DOHH2 (cell line): Measurements from ENCODE around the gene RNF2.

Source experiments
- H3F3A ChIP-seq: fragments of 200-600 bp; sonication (generic), shearing (Covaris generic); 2 replicates; pipeline ENCODE4 v1.6.0; 2016; ENCODE audit warnings: antibody characterized with exemption, mild to moderate bottlenecking; ENCODE audit not compliant: control insufficient read depth, insufficient read depth
- H3K27ac ChIP-seq: fragments of 200-600 bp; sonication (generic); 2 replicates; pipeline ENCODE4 v1.5.1; 2014; ENCODE audit warnings: low read depth, mild to moderate bottlenecking, low read length, moderate library complexity
- H3K27me3 ChIP-seq: fragments of 200-600 bp; sonication (generic); 2 replicates; pipeline ENCODE4 v1.6.1; 2014; ENCODE audit warnings: mild to moderate bottlenecking, low read length, mixed read lengths; ENCODE audit not compliant: control insufficient read depth
- H3K36me3 ChIP-seq: fragments of 200-600 bp; sonication (generic); 2 replicates; pipeline ENCODE4 v1.6.1; 2014; ENCODE audit warnings: mild to moderate bottlenecking, low read length, moderate library complexity, mixed read lengths; ENCODE audit not compliant: control insufficient read depth
- H3K4me1 ChIP-seq: fragments of 200-600 bp; sonication (generic); 2 replicates; pipeline ENCODE4 v1.6.1; 2014; ENCODE audit warnings: mild to moderate bottlenecking, low read length, mixed read lengths; ENCODE audit not compliant: control insufficient read depth
- H3K4me2 ChIP-seq: fragments of 200-600 bp; sonication (generic); 2 replicates; pipeline ENCODE4 v1.6.0; 2014; ENCODE audit warnings: mild to moderate bottlenecking, low read length, moderate library complexity
- H3K4me3 ChIP-seq: fragments of 200-600 bp; sonication (generic); 2 replicates; pipeline ENCODE4 v1.5.1; 2014; ENCODE audit warnings: mild to moderate bottlenecking, low read length, mixed read lengths
- H3K79me2 ChIP-seq: fragments of 200-600 bp; sonication (generic); 2 replicates; pipeline ENCODE4 v1.6.1; 2014; ENCODE audit warnings: mild to moderate bottlenecking, low read length, mixed read lengths; ENCODE audit not compliant: control insufficient read depth
- H3K9me2 ChIP-seq: fragments of 200-600 bp; sonication (generic); replicated peaks from 2 replicates; pipeline ENCODE4 v1.6.1; 2014; ENCODE audit warnings: mild to moderate bottlenecking, low read length, mixed read lengths; ENCODE audit not compliant: control insufficient read depth
- H3K9me3 ChIP-seq: fragments of 200-600 bp; sonication (generic); 2 replicates; pipeline ENCODE4 v1.6.1; 2014; ENCODE audit warnings: antibody characterized with exemption, low read length, mixed read lengths; ENCODE audit not compliant: control insufficient read depth, insufficient read depth
- H4K20me1 ChIP-seq: fragments of 200-600 bp; sonication (generic); 2 replicates; pipeline ENCODE4 v1.6.0; 2014; ENCODE audit warnings: low read depth, mild to moderate bottlenecking, antibody characterized with exemption, low read length, moderate library complexity; ENCODE audit not compliant: control insufficient read depth, insufficient read depth
- EZH2phosphoT487 ChIP-seq: fragments of 200-600 bp; sonication (generic); IDR thresholded peaks from 2 replicates; pipeline ENCODE4 v1.6.1; 2017; ENCODE audit warnings: borderline replicate concordance, mild to moderate bottlenecking, antibody characterized with exemption, low read length, moderate library complexity, mixed read lengths
- TF ChIP-seq, protein P1 (sequence below): fragments of 200-600 bp; sonication (generic); IDR thresholded peaks from one replicate; pipeline ENCODE4 v1.5.1; 2014; ENCODE audit warnings: antibody characterized with exemption, mild to moderate bottlenecking, low read depth, low read length; ENCODE audit not compliant: poor library complexity, severe bottlenecking

Gene RNF2

DNA sequence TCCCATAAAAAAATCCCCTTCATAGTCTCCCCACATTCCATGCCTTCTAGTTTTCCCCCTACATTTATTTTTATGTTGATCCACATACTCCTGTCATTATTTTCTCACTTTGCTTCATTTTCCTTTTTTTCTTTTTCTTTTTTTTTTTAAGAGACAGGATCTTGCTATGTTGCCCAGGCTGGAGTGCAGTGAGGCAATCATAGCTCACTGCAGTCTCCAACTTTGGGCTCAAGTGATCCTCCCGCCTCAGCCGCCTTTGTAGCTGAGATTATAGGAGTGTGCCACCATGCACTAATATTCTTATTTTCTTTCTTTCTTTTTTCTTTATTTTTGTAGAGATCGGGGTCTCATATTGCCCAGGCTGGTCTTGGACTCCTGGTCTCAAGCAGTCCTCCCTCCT lies 7.8 kb downstream of the RNF2 start:
- no peaks in the 10 kb centered on the region for H3K27me3 ChIP-seq
- no peaks in the 10 kb centered on the region for H3K36me3 ChIP-seq
- no peaks in the 10 kb centered on the region for H3F3A ChIP-seq
- TF ChIP-seq EZH2phosphoT487, result no peak
- TF ChIP-seq, protein P1, sequence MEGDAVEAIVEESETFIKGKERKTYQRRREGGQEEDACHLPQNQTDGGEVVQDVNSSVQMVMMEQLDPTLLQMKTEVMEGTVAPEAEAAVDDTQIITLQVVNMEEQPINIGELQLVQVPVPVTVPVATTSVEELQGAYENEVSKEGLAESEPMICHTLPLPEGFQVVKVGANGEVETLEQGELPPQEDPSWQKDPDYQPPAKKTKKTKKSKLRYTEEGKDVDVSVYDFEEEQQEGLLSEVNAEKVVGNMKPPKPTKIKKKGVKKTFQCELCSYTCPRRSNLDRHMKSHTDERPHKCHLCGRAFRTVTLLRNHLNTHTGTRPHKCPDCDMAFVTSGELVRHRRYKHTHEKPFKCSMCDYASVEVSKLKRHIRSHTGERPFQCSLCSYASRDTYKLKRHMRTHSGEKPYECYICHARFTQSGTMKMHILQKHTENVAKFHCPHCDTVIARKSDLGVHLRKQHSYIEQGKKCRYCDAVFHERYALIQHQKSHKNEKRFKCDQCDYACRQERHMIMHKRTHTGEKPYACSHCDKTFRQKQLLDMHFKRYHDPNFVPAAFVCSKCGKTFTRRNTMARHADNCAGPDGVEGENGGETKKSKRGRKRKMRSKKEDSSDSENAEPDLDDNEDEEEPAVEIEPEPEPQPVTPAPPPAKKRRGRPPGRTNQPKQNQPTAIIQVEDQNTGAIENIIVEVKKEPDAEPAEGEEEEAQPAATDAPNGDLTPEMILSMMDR, result no peak
- no peak overlapping the region for H3K4me2 ChIP-seq
- no peak overlapping the region for H3K27ac ChIP-seq
- no peaks in the 10 kb centered on the region for H3K9me2 ChIP-seq
- peaks cover 9% of the 10 kb centered on the region for H3K4me1 ChIP-seq
- peaks cover 95% of the 10 kb centered on the region for H3K79me2 ChIP-seq
- no peak overlapping the region for H3K4me3 ChIP-seq
- H4K20me1 ChIP-seq, result no peaks in the 10 kb centered on the region; the same call in 1 of the 2 replicates
- no peaks in the 10 kb centered on the region for H3K9me3 ChIP-seq

DNA sequence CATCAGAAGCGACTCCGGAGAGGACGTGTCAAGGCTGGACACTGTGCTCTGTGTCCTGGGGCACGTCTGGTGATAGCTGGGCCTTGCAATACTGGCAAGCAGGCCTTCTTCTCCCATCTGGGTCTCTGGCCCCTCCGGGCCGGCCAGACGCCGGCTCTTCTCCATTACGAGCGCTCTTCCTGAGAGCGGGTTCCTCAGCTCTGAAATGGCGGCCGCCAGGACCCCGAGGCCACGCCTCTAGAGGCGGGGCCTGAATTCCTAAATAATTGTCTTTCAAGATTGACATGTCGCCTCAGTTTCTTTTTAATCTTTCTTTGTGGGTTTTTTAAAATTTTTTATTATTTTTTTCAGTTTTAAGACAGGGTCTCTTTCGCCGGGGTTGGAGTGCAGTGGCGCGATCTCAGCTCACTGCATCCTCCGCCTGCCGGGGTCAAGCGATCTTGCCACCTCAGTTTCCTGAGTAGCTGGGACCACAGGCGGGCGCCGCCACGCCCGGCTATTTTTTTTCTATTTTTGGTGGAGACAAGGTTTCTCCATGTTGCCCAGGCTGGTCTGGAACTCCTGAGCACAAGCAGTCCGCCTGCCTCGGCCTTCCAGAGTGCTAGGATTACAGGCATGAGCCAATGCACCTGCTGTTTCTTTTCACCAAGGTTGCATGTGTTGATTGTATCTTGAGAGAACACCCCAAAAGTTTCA lies 9.2 kb downstream of the RNF2 start:
- H3K4me2 ChIP-seq, result no peak overlapping the region
- no peak overlapping the region for H3K4me3 ChIP-seq

DNA sequence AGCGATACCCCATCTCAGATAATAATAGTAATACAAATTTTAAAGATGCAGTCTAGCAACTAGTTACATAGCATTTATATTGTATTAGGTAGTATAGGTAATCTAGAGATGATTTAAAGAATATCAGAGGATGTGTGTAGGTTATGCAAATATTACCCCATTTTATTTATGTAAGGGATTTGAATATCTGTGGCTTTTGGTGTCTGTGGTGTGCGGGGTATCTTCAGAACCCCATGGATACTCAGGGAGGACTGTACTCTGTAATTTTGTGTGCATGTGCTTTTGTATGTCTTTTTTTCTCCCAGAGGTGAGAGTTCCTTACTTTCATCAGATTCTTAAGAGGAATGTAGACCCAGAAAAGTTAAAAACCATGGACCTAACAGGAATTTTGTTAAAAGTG lies 12.8 kb downstream of the RNF2 start:
- H4K20me1 ChIP-seq, result no peaks in the 10 kb centered on the region; the same call in 1 of the 2 replicates
- H3K9me2 ChIP-seq, result no peaks in the 10 kb centered on the region
- no peaks in the 10 kb centered on the region for H3K9me3 ChIP-seq
- H3F3A ChIP-seq, result no peaks in the 10 kb centered on the region
- H3K4me2 ChIP-seq, result 0 out of 2 replicates have a peak overlapping the region, but pooled peaks have one; percentile 10
- no peaks in the 10 kb centered on the region for H3K36me3 ChIP-seq
- H3K27me3 ChIP-seq, result no peaks in the 10 kb centered on the region
- H3K27ac ChIP-seq, result no peak overlapping the region
- H3K4me3 ChIP-seq, result no peak overlapping the region
- TF ChIP-seq EZH2phosphoT487, result no peak
- TF ChIP-seq, protein P1, result no peak
- H3K4me1 ChIP-seq, result peaks cover 16% of the 10 kb centered on the region
- peaks cover 94% of the 10 kb centered on the region for H3K79me2 ChIP-seq

More for the DNA sequence above, 9.2 kb downstream of the RNF2 start:
- TF ChIP-seq EZH2phosphoT487, result no peak
- TF ChIP-seq, protein P1, result no peak
- H3K36me3 ChIP-seq, result no peaks in the 10 kb centered on the region
- peaks cover 95% of the 10 kb centered on the region for H3K79me2 ChIP-seq
- no peak overlapping the region for H3K27ac ChIP-seq
- H3K4me1 ChIP-seq, result peaks cover 16% of the 10 kb centered on the region
- no peaks in the 10 kb centered on the region for H3F3A ChIP-seq
- H3K9me2 ChIP-seq, result no peaks in the 10 kb centered on the region
- H4K20me1 ChIP-seq, result no peaks in the 10 kb centered on the region; the same call in 1 of the 2 replicates
- no peaks in the 10 kb centered on the region for H3K27me3 ChIP-seq
- no peaks in the 10 kb centered on the region for H3K9me3 ChIP-seq
